Measurements from ENCODE around the gene FHOD1. TPM values are rescaled to one million over a fixed set of nuclear protein-coding genes. Genes with fewer than 3 reads are reported as not detected.

FHOD1 gene
- total and polyA plus RNA-seq, 5 experiments from 2014 or later = 1.6 to 47.3 (median 3.0) TPM

- no peak for DNase-seq
- Mint-ChIP-seq H3K4me1 (peaks cover 28 to 53% (median 48%) of the 10 kb centered on the region in 4 donors), H3K4me3 (no peak overlapping the region), H3K27me3 (no peaks in the 10 kb centered on the region), H3K9me3 (no peaks in the 10 kb centered on the region), H3K36me3 (peaks cover 0 to 14% (median 3%) of the 10 kb centered on the region in 3 donors), H3K27ac (peak overlapping the region in 8 of 10 donors; percentile 1 to 85 (median 36))
- POLR2A ChIA-PET = interaction anchor here (2.5 kb wide), 1 partner anchor 16 kb away, joined by 10 read pairs; no protein-coding TSS in a partner anchor
- ATAC-seq = no peak
Observed at GRCh38 chr16:67223992-67224391, 23.3 kb downstream of the FHOD1 start.

DNA sequence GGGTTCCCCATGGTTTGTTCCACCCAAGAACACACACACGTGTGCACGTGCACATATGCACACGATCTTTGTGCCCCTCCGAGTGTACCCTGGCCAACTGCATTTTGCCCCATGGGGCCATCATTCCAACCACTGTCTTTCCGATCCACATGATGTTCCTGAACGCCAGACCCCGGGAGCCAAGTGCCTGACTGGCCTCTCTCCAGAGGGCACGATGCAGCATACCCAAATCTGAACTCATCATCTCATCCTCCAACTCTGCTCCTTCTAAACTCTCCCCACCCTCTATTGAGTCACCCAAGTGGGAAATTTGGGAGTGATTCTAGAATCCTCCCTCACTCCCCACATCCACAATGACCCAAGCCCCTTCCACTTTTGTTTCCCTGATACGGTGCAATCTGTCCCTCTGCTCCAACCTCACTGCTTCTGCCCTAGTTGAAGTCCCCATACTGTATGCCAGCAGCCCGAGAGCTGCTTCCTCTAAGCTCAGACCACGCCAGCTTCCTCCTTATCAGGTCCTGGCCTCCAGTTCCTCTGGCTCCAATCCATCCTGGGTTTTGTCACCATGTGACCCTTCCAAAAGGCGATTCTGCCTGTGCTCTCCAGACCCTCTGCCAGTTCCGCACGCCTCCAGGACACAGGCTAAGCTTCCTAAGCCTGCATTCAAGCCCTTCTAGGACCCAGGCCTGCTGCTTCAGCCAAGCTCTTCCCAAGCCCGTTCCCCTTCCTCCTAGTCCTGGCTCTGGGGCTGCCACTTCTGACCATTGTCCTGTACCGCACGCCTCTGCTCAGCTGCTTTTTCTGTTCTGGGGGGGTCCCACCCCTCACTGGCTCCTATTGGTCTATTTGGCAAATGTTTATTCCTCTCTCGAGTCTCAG lies 30.4 kb downstream of the FHOD1 start:
- peak overlapping the region in 5 of 10 donors; percentile 11 to 63 (median 46) for H3K27ac Mint-ChIP-seq
- H3K27me3 Mint-ChIP-seq = no peaks in the 10 kb centered on the region
- no peak overlapping the region for H3K4me3 Mint-ChIP-seq
- DNase-seq (no peak), ATAC-seq (no peak)
- POLR2A ChIA-PET = interaction anchor here (0.7 kb wide), 1 partner anchor 141 kb away, joined by 4 read pairs; no protein-coding TSS in a partner anchor
- H3K36me3 Mint-ChIP-seq = peaks cover 0 to 23% (median 3%) of the 10 kb centered on the region in 3 donors
- H3K4me1 Mint-ChIP-seq = peaks cover 0 to 17% (median 8%) of the 10 kb centered on the region in 4 donors
- no peaks in the 10 kb centered on the region for H3K9me3 Mint-ChIP-seq

DNA sequence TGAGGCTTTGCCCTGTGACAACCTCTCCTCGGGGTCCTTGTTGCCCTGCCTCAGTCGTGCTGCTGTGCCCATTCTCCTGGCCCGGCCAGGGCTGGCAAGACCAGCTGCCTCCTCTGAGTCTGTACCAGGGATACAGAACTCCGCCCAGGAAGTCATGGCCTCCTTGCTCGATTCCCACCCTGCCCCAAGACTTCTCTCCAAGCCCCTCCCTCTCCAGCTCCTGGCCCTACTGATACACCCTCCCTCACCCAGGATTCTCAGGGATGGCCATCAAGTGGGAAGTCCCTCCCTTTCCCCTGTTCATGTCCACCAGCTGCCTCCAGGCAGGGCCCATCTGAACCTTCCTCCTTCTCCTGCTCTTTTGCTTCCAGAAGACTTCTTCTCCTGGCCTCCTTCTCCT lies 31.6 kb downstream of the FHOD1 start:
- Mint-ChIP-seq H3K36me3 (peaks cover 0 to 23% (median 3%) of the 10 kb centered on the region in 3 donors), H3K27me3 (no peaks in the 10 kb centered on the region), H3K4me3 (no peak overlapping the region), H3K9me3 (no peaks in the 10 kb centered on the region), H3K27ac (peak overlapping the region in 2 of 10 donors; percentile 11 to 31), H3K4me1 (peaks cover 0 to 17% (median 8%) of the 10 kb centered on the region in 4 donors)
- POLR2A ChIA-PET = no interaction called here
- no peak for ATAC-seq
- DNase-seq = no peak

- POLR2A ChIA-PET = interaction anchor here (1.4 kb wide), 1 partner anchor 13 kb away, joined by 3 read pairs; no protein-coding TSS in a partner anchor
- ATAC-seq (no peak), DNase-seq (no peak)
Observed at GRCh38 chr16:67213197-67214019, 33.9 kb downstream of the FHOD1 start.

GRCh38 chr16:67212766-67213165 lies 34.5 kb downstream of the FHOD1 start:
- ATAC-seq (no peak), DNase-seq (no peak)
- Mint-ChIP-seq H3K4me3 (no peak overlapping the region), H3K9me3 (no peaks in the 10 kb centered on the region), H3K4me1 (peaks cover 0 to 17% (median 7%) of the 10 kb centered on the region in 4 donors), H3K27ac (no peak overlapping the region), H3K27me3 (no peaks in the 10 kb centered on the region), H3K36me3 (peaks cover 0 to 15% (median 0%) of the 10 kb centered on the region in 3 donors)
- POLR2A ChIA-PET = interaction anchor here (1.4 kb wide), 1 partner anchor 13 kb away, joined by 3 read pairs; no protein-coding TSS in a partner anchor

More at GRCh38 chr16:67213197-67214019, 33.9 kb downstream of the FHOD1 start:
- Mint-ChIP-seq H3K4me3 (no peak overlapping the region), H3K9me3 (no peaks in the 10 kb centered on the region), H3K27ac (no peak overlapping the region), H3K4me1 (peaks cover 0 to 17% (median 8%) of the 10 kb centered on the region in 4 donors), H3K27me3 (no peaks in the 10 kb centered on the region), H3K36me3 (peaks cover 0 to 15% (median 0%) of the 10 kb centered on the region in 3 donors)

- ATAC-seq (no peak), DNase-seq (no peak)
- POLR2A ChIA-PET = interaction anchor here (1.2 kb wide), 1 partner anchor 10 kb away, joined by 3 read pairs; no protein-coding TSS in a partner anchor
- Mint-ChIP-seq H3K36me3 (peaks cover 0 to 4% (median 0%) of the 10 kb centered on the region in 3 donors), H3K27me3 (no peaks in the 10 kb centered on the region), H3K4me1 (peaks cover 0 to 14% (median 2%) of the 10 kb centered on the region in 4 donors), H3K9me3 (no peaks in the 10 kb centered on the region), H3K4me3 (no peak overlapping the region), H3K27ac (peak overlapping the region in 2 of 10 donors; percentile 57 to 71)
Observed at GRCh38 chr16:67211674-67212073, 35.6 kb downstream of the FHOD1 start.

DNA sequence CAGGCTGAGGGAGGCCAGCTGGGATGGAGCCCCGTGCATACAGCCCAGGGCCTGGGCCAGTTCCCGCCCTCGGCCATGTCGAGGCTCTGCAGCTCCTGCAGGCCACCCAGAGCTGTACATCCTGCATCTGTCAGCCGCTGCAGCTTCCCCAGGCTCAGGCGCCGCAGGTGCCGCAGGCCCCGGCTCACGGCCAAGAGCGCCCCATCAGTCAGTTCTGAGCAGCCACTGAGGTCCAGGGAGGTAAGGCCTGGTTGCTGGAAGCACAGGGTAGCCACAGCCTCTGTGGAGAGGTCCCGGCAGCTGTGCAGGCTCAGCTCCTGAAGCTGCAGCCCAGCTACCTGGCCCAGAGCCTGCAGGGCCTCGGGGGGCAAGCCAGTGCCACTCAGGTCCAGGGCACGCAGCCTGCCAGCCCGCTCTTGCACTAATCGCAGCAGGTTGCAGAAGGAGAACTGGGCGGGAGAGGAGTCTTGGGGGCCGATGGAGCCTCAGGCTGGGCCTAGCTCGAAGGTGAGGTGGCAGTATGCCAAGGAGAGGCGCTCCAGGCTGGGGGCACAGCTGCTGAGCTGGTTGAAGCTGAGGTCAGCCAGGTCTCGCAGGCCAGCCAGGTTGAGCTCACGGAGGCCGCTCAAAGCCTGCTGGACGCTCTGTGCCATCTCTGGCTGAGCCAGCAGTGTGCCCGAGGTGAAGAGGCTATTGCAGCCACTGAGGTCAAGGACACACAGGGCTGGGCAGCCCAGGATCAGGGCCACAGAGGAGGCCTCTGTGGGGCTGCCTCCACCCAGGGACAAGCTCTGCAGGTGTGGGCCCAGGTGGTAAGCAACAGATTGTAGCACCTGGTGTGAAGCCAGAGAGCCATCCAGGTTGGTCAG lies 37.0 kb downstream of the FHOD1 start:
- no peaks in the 10 kb centered on the region for H3K9me3 Mint-ChIP-seq
- H3K4me3 Mint-ChIP-seq = no peak overlapping the region
- peaks cover 0 to 3% (median under 1%) of the 10 kb centered on the region in 4 donors for H3K4me1 Mint-ChIP-seq
- DNase-seq = no peak
- H3K27ac Mint-ChIP-seq = peak overlapping the region in 1 of 10 donors; percentile 75
- H3K27me3 Mint-ChIP-seq = no peaks in the 10 kb centered on the region
- ATAC-seq = no peak
- POLR2A ChIA-PET = no interaction called here
- peaks cover 0 to 2% (median 0%) of the 10 kb centered on the region in 3 donors for H3K36me3 Mint-ChIP-seq

- peaks cover 0 to 2% (median 0%) of the 10 kb centered on the region in 3 donors for H3K36me3 Mint-ChIP-seq
- no peak for ATAC-seq
- POLR2A ChIA-PET = no interaction called here
- DNase-seq = no peak
- no peak overlapping the region for H3K27ac Mint-ChIP-seq
- H3K4me3 Mint-ChIP-seq = no peak overlapping the region
- H3K9me3 Mint-ChIP-seq = no peaks in the 10 kb centered on the region
- H3K27me3 Mint-ChIP-seq = no peaks in the 10 kb centered on the region
- peaks cover 0 to 3% (median under 1%) of the 10 kb centered on the region in 4 donors for H3K4me1 Mint-ChIP-seq
Observed at GRCh38 chr16:67209565-67209964, 37.7 kb downstream of the FHOD1 start.

GRCh38 chr16:67208154-67208896 lies 39.0 kb downstream of the FHOD1 start:
- peaks cover 0 to 3% (median under 1%) of the 10 kb centered on the region in 4 donors for H3K4me1 Mint-ChIP-seq
- ATAC-seq (no peak), DNase-seq (no peak)
- POLR2A ChIA-PET = interaction anchor here (0.5 to 2.6 kb wide), 3 partner anchors 11 to 38 kb away, joined by 3 to 10 read pairs (median 3); no protein-coding TSS in a partner anchor
- no peaks in the 10 kb centered on the region for H3K9me3 Mint-ChIP-seq
- H3K4me3 Mint-ChIP-seq = no peak overlapping the region
- H3K36me3 Mint-ChIP-seq = peaks cover 0 to 4% (median 0%) of the 10 kb centered on the region in 3 donors
- H3K27me3 Mint-ChIP-seq = no peaks in the 10 kb centered on the region
- H3K27ac Mint-ChIP-seq = peak overlapping the region in 1 of 10 donors; percentile 52

DNA sequence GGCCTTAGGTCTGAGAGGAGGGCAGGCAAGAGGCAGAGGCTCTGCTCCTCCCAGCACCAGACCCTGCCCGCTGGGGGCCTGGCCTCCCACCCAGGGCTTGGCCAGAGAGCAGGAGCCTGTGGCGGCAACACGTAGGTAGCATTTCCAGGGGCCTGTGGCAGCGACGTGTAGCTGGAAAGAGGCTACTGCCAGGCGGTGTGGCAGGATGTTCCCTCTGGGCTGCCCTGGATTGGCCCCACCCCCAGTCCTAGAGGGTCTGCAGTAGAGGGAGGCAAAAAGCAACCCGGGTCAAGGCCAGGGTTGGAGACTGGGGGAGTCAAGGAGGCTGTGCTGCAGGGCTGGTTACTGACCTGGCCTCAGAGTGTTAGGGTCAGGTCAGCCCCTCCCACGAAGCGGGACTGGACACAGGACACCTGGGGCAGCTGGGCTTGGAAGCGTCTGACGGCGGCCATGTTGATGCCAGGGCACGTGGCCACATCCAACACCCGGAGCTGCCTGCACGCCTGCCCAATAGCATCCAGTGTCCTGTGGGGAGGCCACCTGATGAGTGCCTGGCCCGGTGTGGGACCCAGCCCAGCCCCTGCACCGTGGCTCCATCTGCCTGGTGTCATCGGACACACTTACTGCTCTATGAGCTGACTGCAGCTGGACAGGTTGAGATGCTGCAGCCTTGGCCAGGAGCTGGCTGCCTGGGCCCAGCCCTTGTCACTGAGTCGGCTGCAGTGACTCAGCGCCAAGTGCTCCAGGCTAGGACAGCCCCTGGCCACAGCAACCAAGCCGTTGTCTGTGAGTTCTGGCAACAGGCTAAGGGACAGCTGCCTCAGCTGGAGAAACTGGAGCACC lies 39.8 kb downstream of the FHOD1 start:
- H3K4me1 Mint-ChIP-seq = peaks cover 0 to 3% (median under 1%) of the 10 kb centered on the region in 4 donors
- H3K4me3 Mint-ChIP-seq = no peak overlapping the region
- POLR2A ChIA-PET = interaction anchor here (0.7 to 2.6 kb wide), 2 partner anchors 17 to 39 kb away, joined by 3 to 10 read pairs; no protein-coding TSS in a partner anchor
- no peaks in the 10 kb centered on the region for H3K9me3 Mint-ChIP-seq
- no peak for DNase-seq
- peaks cover 0 to 4% (median 0%) of the 10 kb centered on the region in 3 donors for H3K36me3 Mint-ChIP-seq
- H3K27me3 Mint-ChIP-seq = no peaks in the 10 kb centered on the region
- ATAC-seq = no peak
- peak overlapping the region in 1 of 10 donors; percentile 63 for H3K27ac Mint-ChIP-seq
